ENCODE results near the gene WASHC1.
"Not testable (repeated sequence)": the region's sequence is repeated elsewhere in the genome, so short reads cannot be mapped to it uniquely, and the experiment has no call there.

Gene WASHC1

GRCh38 chr9:43116-43515, 13.9 kb upstream of the WASHC1 start:
- H3K4me3 ChIP-seq (replicated peaks; ENCODE audit: insufficient read depth, low read length); H3K27me3 ChIP-seq (ENCODE audit: insufficient read depth, poor library complexity, severe bottlenecking); DNase-seq (ENCODE audit: low read depth in 1 of 2, low spot score in 1 of 2); H3K27ac ChIP-seq (replicated peaks): not testable (repeated sequence)

- H3K4me3 ChIP-seq (replicated peaks; ENCODE audit: insufficient read depth, low read length); H3K27me3 ChIP-seq (ENCODE audit: insufficient read depth, poor library complexity, severe bottlenecking); DNase-seq (ENCODE audit: low read depth in 1 of 2, low spot score in 1 of 2); H3K27ac ChIP-seq (replicated peaks): not testable (repeated sequence)
These were observed 12.6 kb upstream of the WASHC1 start for GRCh38 chr9:41819-42218.

GRCh38 chr9:41261-41676, 12.0 kb upstream of the WASHC1 start:
- not testable (repeated sequence) for H3K27ac ChIP-seq (replicated peaks); H3K27me3 ChIP-seq (ENCODE audit: insufficient read depth, poor library complexity, severe bottlenecking); H3K4me3 ChIP-seq (replicated peaks; ENCODE audit: insufficient read depth, low read length)
- TF ChIP-seq SPI1 (IDR thresholded peaks at IDR 0.05; ENCODE audit: borderline replicate concordance, low read depth): peak; percentile 81
- peak; percentile 45 to 64 for DNase-seq (ENCODE audit: low read depth in 1 of 2, low spot score in 1 of 2)

GRCh38 chr9:32308-32707, 3.1 kb upstream of the WASHC1 start:
- not testable (repeated sequence) for H3K27ac ChIP-seq (replicated peaks); DNase-seq (ENCODE audit: low read depth in 1 of 2, low spot score in 1 of 2); H3K27me3 ChIP-seq (ENCODE audit: insufficient read depth, poor library complexity, severe bottlenecking); H3K4me3 ChIP-seq (replicated peaks; ENCODE audit: insufficient read depth, low read length)

- not testable (repeated sequence) for DNase-seq (ENCODE audit: low read depth in 1 of 2, low spot score in 1 of 2); H3K27me3 ChIP-seq (ENCODE audit: insufficient read depth, poor library complexity, severe bottlenecking); H3K27ac ChIP-seq (replicated peaks)
- peak overlapping the region; percentile 52 for H3K4me3 ChIP-seq (replicated peaks; ENCODE audit: insufficient read depth, low read length)
These were observed 481 bp downstream of the WASHC1 start for GRCh38 chr9:28775-29174.

GRCh38 chr9:21621-22020, 7.6 kb downstream of the WASHC1 start:
- H3K4me3 ChIP-seq (replicated peaks; ENCODE audit: insufficient read depth, low read length); DNase-seq (ENCODE audit: low read depth in 1 of 2, low spot score in 1 of 2); H3K27ac ChIP-seq (replicated peaks); H3K27me3 ChIP-seq (ENCODE audit: insufficient read depth, poor library complexity, severe bottlenecking): not testable (repeated sequence)

- H3K27ac ChIP-seq (replicated peaks); DNase-seq (ENCODE audit: low read depth in 1 of 2, low spot score in 1 of 2); H3K27me3 ChIP-seq (ENCODE audit: insufficient read depth, poor library complexity, severe bottlenecking); H3K4me3 ChIP-seq (replicated peaks; ENCODE audit: insufficient read depth, low read length): not testable (repeated sequence)
These were observed 12.4 kb downstream of the WASHC1 start for GRCh38 chr9:16875-17274.

- H3K4me3 ChIP-seq (replicated peaks; ENCODE audit: insufficient read depth, low read length); DNase-seq (ENCODE audit: low read depth in 1 of 2, low spot score in 1 of 2); H3K27me3 ChIP-seq (ENCODE audit: insufficient read depth, poor library complexity, severe bottlenecking); H3K27ac ChIP-seq (replicated peaks): not testable (repeated sequence)
These were observed 15.0 kb downstream of the WASHC1 start for GRCh38 chr9:14129-14809.

- not testable (repeated sequence) for H3K27me3 ChIP-seq (ENCODE audit: insufficient read depth, poor library complexity, severe bottlenecking); H3K4me3 ChIP-seq (replicated peaks; ENCODE audit: insufficient read depth, low read length); H3K27ac ChIP-seq (replicated peaks)
- TF ChIP-seq CTCF (IDR thresholded peaks at IDR 0.05; ENCODE audit: insufficient read depth, low read length): peak; percentile 33
- DNase-seq (ENCODE audit: low read depth in 1 of 2, low spot score in 1 of 2): peak in 1 of 2 experiments; percentile 94
These were observed 18.1 kb downstream of the WASHC1 start for GRCh38 chr9:11206-11605.

- not testable (repeated sequence) for H3K27ac ChIP-seq (replicated peaks); DNase-seq (ENCODE audit: low read depth in 1 of 2, low spot score in 1 of 2)
These were observed 18.6 kb downstream of the WASHC1 start for GRCh38 chr9:10653-11053.

GRCh38 chr9:10207-10606, 19.0 kb downstream of the WASHC1 start:
- H3K27ac ChIP-seq (replicated peaks); H3K27me3 ChIP-seq (ENCODE audit: insufficient read depth, poor library complexity, severe bottlenecking); H3K4me3 ChIP-seq (replicated peaks; ENCODE audit: insufficient read depth, low read length); DNase-seq (ENCODE audit: low read depth in 1 of 2, low spot score in 1 of 2): not testable (repeated sequence)

More at GRCh38 chr9:10653-11053, 18.6 kb downstream of the WASHC1 start:
- H3K4me3 ChIP-seq (replicated peaks; ENCODE audit: insufficient read depth, low read length); H3K27me3 ChIP-seq (ENCODE audit: insufficient read depth, poor library complexity, severe bottlenecking): not testable (repeated sequence)

All from HL-60 (cell line).